Thyroid gland (tissue), 4 donors: ENCODE measurements around the gene CCDC107.
"Not testable (repeated sequence)": the region's sequence is repeated elsewhere in the genome, so short reads cannot be mapped to it uniquely, and the experiment has no call there.

Source experiments
- CTCF ChIP-seq, 6 experiments: fragments of 200-600 bp in 3 of 6; fragments of 450-650 bp in 3 of 6; sonication (generic) in 3 of 6; IDR thresholded peaks; one replicate each; pipeline ENCODE4 v1.5.1; 2016 to 2019; ENCODE audit warnings: antibody characterized with exemption in 6 of 6, mild to moderate bottlenecking in 2 of 6, inconsistent platforms in 1 of 6, moderate library complexity in 1 of 6
- POLR2A ChIP-seq, 2 donors: fragments of 450-650 bp; IDR thresholded peaks; one replicate each; pipeline ENCODE4 v1.6.1; 2017; ENCODE audit warnings: antibody characterized with exemption in 2 of 2, mild to moderate bottlenecking in 2 of 2, moderate library complexity in 1 of 2

- not testable (repeated sequence) for TF ChIP-seq POLR2A, CTCF (IDR thresholded peaks at IDR 0.05)
Observed at GRCh38 chr9:35639225-35639624, 18.9 kb upstream of the CCDC107 start.
